Vagina (tissue), 2 donors: Measurements from ENCODE around the gene NAPA.

Experiments used
- POLR2A ChIP-seq, 2 donors: fragments of 450-650 bp; IDR thresholded peaks; one replicate each; pipeline ENCODE4 v1.6.1; 2017; ENCODE audit warnings: antibody characterized with exemption in 2 of 2, mild to moderate bottlenecking in 2 of 2, moderate library complexity in 2 of 2
- TF ChIP-seq, protein P1 (sequence below), 3 experiments: fragments of 450-650 bp in 2 of 3; fragments of 200-600 bp in 1 of 3; sonication (generic) in 1 of 3; IDR thresholded peaks; one replicate each; pipeline ENCODE4 v1.5.1; 2017 to 2019; ENCODE audit warnings: antibody characterized with exemption in 3 of 3, mild to moderate bottlenecking in 2 of 3, moderate library complexity in 2 of 3

GRCh38 chr19:47473336-47473735 is 41.5 kb downstream of the NAPA start:
- no peak for TF ChIP-seq POLR2A (IDR thresholded peaks at IDR 0.05)
- TF ChIP-seq, protein P1, sequence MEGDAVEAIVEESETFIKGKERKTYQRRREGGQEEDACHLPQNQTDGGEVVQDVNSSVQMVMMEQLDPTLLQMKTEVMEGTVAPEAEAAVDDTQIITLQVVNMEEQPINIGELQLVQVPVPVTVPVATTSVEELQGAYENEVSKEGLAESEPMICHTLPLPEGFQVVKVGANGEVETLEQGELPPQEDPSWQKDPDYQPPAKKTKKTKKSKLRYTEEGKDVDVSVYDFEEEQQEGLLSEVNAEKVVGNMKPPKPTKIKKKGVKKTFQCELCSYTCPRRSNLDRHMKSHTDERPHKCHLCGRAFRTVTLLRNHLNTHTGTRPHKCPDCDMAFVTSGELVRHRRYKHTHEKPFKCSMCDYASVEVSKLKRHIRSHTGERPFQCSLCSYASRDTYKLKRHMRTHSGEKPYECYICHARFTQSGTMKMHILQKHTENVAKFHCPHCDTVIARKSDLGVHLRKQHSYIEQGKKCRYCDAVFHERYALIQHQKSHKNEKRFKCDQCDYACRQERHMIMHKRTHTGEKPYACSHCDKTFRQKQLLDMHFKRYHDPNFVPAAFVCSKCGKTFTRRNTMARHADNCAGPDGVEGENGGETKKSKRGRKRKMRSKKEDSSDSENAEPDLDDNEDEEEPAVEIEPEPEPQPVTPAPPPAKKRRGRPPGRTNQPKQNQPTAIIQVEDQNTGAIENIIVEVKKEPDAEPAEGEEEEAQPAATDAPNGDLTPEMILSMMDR (IDR thresholded peaks at IDR 0.05): no peak
